Measurements from ENCODE around the gene PREX1.

GRCh38 chr20:48635361-48635760, 192.4 kb downstream of the PREX1 start:
- no peak for TF ChIP-seq CTCF (conservative IDR thresholded peaks at IDR 0.05; ENCODE audit: low read length)
- no peak for TF ChIP-seq EZH2phosphoT487 (IDR thresholded peaks at IDR 0.05; ENCODE audit: borderline replicate concordance, low read depth, low read length)

Measured in OCI-LY7 (cell line).